CD4-positive, alpha-beta T cell (primary cell): ENCODE data around the gene HIBADH. TPM values are rescaled to one million over a fixed set of nuclear protein-coding genes. Genes with fewer than 3 reads are reported as not detected.

Experiments used
- ATAC-seq: fragments of 200-7000 bp; cut with Tn5 transposase; one replicate; pipeline ENCODE4 v1.10.0; 2022; ENCODE audit warnings: mild to moderate bottlenecking; ENCODE audit not compliant: poor library complexity
- CTCF ChIA-PET: fragments of 350-600 bp; sonication (Branson Sonifier 250); formaldehyde crosslinking; loops from one replicate; lab custom pipeline; 2021; ENCODE audit warnings: antibody characterized with exemption, inconsistent platforms; lab: Charles Lee
- POLR2A ChIA-PET: fragments of 350-600 bp; sonication (Branson Sonifier 250); formaldehyde crosslinking; loops from one replicate; lab custom pipeline; 2021; ENCODE audit warnings: antibody characterized with exemption, inconsistent platforms; lab: Charles Lee
- DNase-seq, 14 experiments: peaks; one replicate each; pipeline ENCODE4 v3.0.0-alpha.2; 2013 to 2020; ENCODE audit warnings: mixed read lengths in 2 of 14
- H3K27ac ChIP-seq, 2 donors: one replicate each; pipeline versions ENCODE4 v1.5.1 to v1.7.0; 2013; ENCODE audit warnings: low read length in 2 of 2, low read depth in 1 of 2, mild to moderate bottlenecking in 1 of 2
- H3K27me3 ChIP-seq, 2 experiments: 1 replicate in 1 of 2; 2 replicates in 1 of 2; pipeline versions ENCODE4 v1.6.1 to v1.7.0; 2013; ENCODE audit warnings: low read length in 2 of 2, control low read depth in 1 of 2, mild to moderate bottlenecking in 1 of 2, moderate library complexity in 1 of 2; ENCODE audit not compliant: insufficient read depth in 2 of 2, control insufficient read depth in 1 of 2
- H3K36me3 ChIP-seq: one replicate; pipeline ENCODE4 v1.6.1; 2013; ENCODE audit warnings: low read length, control low read depth; ENCODE audit not compliant: insufficient read depth
- H3K4me1 ChIP-seq: one replicate; pipeline ENCODE4 v1.6.1; 2013; ENCODE audit warnings: low read length, control low read depth; ENCODE audit not compliant: insufficient read depth
- H3K4me3 ChIP-seq: one replicate; pipeline ENCODE4 v1.5.1; 2013; ENCODE audit warnings: mild to moderate bottlenecking, low read length, moderate library complexity
- H3K9me3 ChIP-seq, 2 experiments: 1 replicate in 1 of 2; 2 replicates in 1 of 2; pipeline versions ENCODE4 v1.6.1 to v1.7.0; 2013; ENCODE audit warnings: low read length in 2 of 2, mild to moderate bottlenecking in 2 of 2, control low read depth in 1 of 2, moderate library complexity in 1 of 2; ENCODE audit not compliant: control insufficient read depth in 1 of 2, insufficient read depth in 1 of 2
- H3K27ac Mint-ChIP-seq: one replicate; pipeline ENCODE4 v1.8.0; 2020; ENCODE audit warnings: mixed read lengths
- H3K27me3 Mint-ChIP-seq: one replicate; pipeline ENCODE4 v1.8.0; 2021; ENCODE audit warnings: mixed read lengths
- H3K36me3 Mint-ChIP-seq: one replicate; pipeline ENCODE4 v1.8.0; 2021; ENCODE audit warnings: low read depth, mixed read lengths
- H3K4me1 Mint-ChIP-seq: one replicate; pipeline ENCODE4 v1.8.0; 2021; ENCODE audit warnings: low read depth, mixed read lengths
- H3K4me3 Mint-ChIP-seq: one replicate; pipeline ENCODE4 v1.8.0; 2020; ENCODE audit warnings: mild to moderate bottlenecking, mixed read lengths
- H3K9me3 Mint-ChIP-seq: one replicate; pipeline ENCODE4 v1.8.0; 2020; ENCODE audit warnings: mixed read lengths
- CTCF ChIP-seq: fragments of 200-600 bp; IDR thresholded peaks from one replicate; pipeline ENCODE4 v1.8.0; 2022; ENCODE audit warnings: antibody characterized with exemption, mild to moderate bottlenecking
- intact Hi-C, 2 experiments: fragments of 100-400 bp; cut with DNase I in 1 of 2; cut with micrococcal nuclease in 1 of 2; formaldehyde crosslinking; loops; one replicate each; pipeline versions ENCODE4 v1.15.1 to v1.9.0; 2023 to 2025; cut with DNase I, micrococcal nuclease
- total RNA-seq, 174 experiments: library from RNA in 2 of 174; stranded (reverse) in 2 of 174; gene quantifications; one replicate each; pipeline ENCODE4 v1.2.3 and lab custom pipeline; 2021 to 2026

HIBADH gene
- total RNA-seq, 2 experiments from 2014 or later = 6.3 to 8.4 TPM

- intact Hi-C loops = no loop called here
- peaks cover 29% of the 10 kb centered on the region for H3K36me3 Mint-ChIP-seq
- Histone ChIP-seq H3K27ac (no peak overlapping the region), H3K27me3 (no peaks in the 10 kb centered on the region), H3K9me3 (no peaks in the 10 kb centered on the region), H3K36me3 (no peaks in the 10 kb centered on the region), H3K4me3 (no peak overlapping the region), H3K4me1 (no peaks in the 10 kb centered on the region)
- H3K9me3 Mint-ChIP-seq = no peaks in the 10 kb centered on the region
- ChIA-PET CTCF (no interaction called here), POLR2A (no interaction called here)
- H3K27me3 Mint-ChIP-seq = no peaks in the 10 kb centered on the region
- no peak overlapping the region for H3K4me3 Mint-ChIP-seq
- DNase-seq (no peak), ATAC-seq (no peak)
- peaks cover 5% of the 10 kb centered on the region for H3K4me1 Mint-ChIP-seq
- H3K27ac Mint-ChIP-seq = no peak overlapping the region
- TF ChIP-seq CTCF = no peak
Observed at GRCh38 chr7:27590416-27590815, 72.3 kb downstream of the HIBADH start.

- intact Hi-C loops = no loop called here
- TF ChIP-seq CTCF = no peak
- ATAC-seq = no peak
- no peaks in the 10 kb centered on the region for H3K27me3 Mint-ChIP-seq
- Histone ChIP-seq H3K4me1 (no peaks in the 10 kb centered on the region), H3K27me3 (no peaks in the 10 kb centered on the region), H3K9me3 (no peaks in the 10 kb centered on the region), H3K36me3 (no peaks in the 10 kb centered on the region), H3K27ac (no peak overlapping the region), H3K4me3 (no peak overlapping the region)
- no peak overlapping the region for H3K4me3 Mint-ChIP-seq
- no peaks in the 10 kb centered on the region for H3K9me3 Mint-ChIP-seq
- peaks cover 5% of the 10 kb centered on the region for H3K4me1 Mint-ChIP-seq
- H3K27ac Mint-ChIP-seq = no peak overlapping the region
- no peak for DNase-seq
- POLR2A ChIA-PET = no interaction called here
- peaks cover 16% of the 10 kb centered on the region for H3K36me3 Mint-ChIP-seq
- CTCF ChIA-PET = no interaction called here
Observed at GRCh38 chr7:27587429-27587828, 75.3 kb downstream of the HIBADH start.

GRCh38 chr7:27586825-27587224 is 75.9 kb downstream of the HIBADH start:
- TF ChIP-seq CTCF = no peak
- H3K4me1 ChIP-seq = no peaks in the 10 kb centered on the region
- intact Hi-C loops = no loop called here
- no peaks in the 10 kb centered on the region for H3K9me3 ChIP-seq
- Mint-ChIP-seq H3K27me3 (no peaks in the 10 kb centered on the region), H3K4me3 (no peak overlapping the region), H3K4me1 (peaks cover 5% of the 10 kb centered on the region), H3K27ac (no peak overlapping the region), H3K9me3 (no peaks in the 10 kb centered on the region), H3K36me3 (peaks cover 11% of the 10 kb centered on the region)
- POLR2A ChIA-PET = no interaction called here
- H3K27me3 ChIP-seq = no peaks in the 10 kb centered on the region
- no peak for ATAC-seq
- CTCF ChIA-PET = no interaction called here
- H3K27ac ChIP-seq = no peak overlapping the region
- DNase-seq = no peak
- H3K36me3 ChIP-seq = no peaks in the 10 kb centered on the region
- H3K4me3 ChIP-seq = no peak overlapping the region
